SU-DHL-6 (cell line): Measurements from ENCODE around the gene IL6R.

ENCODE experiments used
- EZH2phosphoT487 ChIP-seq: fragments of 200-600 bp; sonication (generic), shearing (Covaris generic); conservative IDR thresholded peaks from 2 replicates; pipeline ENCODE4 v1.6.1; 2018; ENCODE audit warnings: mild to moderate bottlenecking, antibody characterized with exemption, low read length, moderate library complexity, mixed read lengths
- TF ChIP-seq, protein P1 (sequence below): fragments of 200-600 bp; sonication (generic); IDR thresholded peaks from one replicate; pipeline ENCODE4 v1.5.1; 2017; ENCODE audit warnings: antibody characterized with exemption, mild to moderate bottlenecking, low read length, moderate library complexity; ENCODE audit not compliant: insufficient read depth, poor library complexity, severe bottlenecking

DNA sequence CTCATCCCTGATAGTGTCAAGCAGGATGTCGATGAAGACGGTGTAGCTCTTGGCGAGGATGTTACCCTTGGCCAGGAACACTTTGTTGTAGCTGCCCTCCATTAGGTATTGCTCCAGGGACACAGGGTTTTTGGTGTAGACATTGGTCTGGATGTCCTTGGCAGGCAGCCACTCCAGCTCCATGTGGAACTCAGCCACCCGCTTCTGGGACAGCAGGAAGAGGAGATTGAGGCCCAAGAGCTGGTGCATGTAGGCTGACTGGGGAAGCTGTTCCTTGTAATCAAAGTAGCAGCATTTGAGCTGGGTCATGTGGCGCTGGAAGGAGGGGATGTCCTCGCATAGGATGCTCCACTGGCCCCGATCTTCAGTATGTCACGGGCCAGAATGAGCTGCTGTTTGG lies 9.5 kb downstream of the IL6R start:
- TF ChIP-seq, protein P1, sequence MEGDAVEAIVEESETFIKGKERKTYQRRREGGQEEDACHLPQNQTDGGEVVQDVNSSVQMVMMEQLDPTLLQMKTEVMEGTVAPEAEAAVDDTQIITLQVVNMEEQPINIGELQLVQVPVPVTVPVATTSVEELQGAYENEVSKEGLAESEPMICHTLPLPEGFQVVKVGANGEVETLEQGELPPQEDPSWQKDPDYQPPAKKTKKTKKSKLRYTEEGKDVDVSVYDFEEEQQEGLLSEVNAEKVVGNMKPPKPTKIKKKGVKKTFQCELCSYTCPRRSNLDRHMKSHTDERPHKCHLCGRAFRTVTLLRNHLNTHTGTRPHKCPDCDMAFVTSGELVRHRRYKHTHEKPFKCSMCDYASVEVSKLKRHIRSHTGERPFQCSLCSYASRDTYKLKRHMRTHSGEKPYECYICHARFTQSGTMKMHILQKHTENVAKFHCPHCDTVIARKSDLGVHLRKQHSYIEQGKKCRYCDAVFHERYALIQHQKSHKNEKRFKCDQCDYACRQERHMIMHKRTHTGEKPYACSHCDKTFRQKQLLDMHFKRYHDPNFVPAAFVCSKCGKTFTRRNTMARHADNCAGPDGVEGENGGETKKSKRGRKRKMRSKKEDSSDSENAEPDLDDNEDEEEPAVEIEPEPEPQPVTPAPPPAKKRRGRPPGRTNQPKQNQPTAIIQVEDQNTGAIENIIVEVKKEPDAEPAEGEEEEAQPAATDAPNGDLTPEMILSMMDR: no peak
- no peak for TF ChIP-seq EZH2phosphoT487
